NCI-H2081 treated with DMSO at 0.1 percent for 48 hours (cell line): ENCODE measurements around the gene SLC44A1.

Experiments used
- DNase-seq: peaks from one replicate; lab custom pipeline; 2025; lab: John Stamatoyannopoulos, UW

SLC44A1 gene

DNA sequence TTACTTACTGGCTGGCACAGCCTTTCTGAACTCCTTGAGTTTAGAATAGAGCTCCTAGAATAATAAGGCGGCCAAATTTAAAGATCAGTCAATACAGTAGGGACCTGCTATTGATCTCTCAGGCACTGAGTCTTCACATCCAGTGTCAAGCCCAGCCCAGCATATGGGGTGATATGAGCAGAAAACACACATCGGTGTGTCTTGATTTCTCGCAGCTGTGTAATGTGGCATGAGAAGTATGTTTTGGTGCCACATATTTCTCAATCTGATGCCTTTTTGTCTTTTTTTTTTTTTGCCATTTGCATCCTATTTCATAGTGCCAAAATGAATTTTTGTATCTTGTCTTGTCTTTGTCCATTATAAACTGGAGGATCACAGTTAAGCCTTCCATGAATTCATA lies 152.0 kb downstream of the SLC44A1 start:
- DNase-seq = no peak

DNA sequence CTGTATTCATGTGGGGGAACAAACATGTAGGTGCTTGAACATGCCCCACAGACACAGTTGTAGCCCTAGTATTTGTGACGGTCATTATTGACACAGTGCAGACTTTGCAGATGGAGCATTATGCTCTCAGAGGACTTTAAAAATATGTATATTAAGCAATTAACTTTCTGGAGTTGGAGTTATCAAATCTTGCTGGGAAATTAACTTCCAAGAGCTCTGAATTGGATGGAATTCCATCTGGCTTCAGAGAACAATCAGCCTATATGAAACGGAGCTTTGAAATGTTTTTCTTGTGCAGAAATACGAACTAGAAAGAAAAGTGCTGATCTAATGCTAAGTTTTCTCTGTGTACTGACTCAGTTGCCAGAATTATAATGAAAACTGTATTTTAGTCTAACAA lies 152.4 kb downstream of the SLC44A1 start:
- DNase-seq = no peak

DNA sequence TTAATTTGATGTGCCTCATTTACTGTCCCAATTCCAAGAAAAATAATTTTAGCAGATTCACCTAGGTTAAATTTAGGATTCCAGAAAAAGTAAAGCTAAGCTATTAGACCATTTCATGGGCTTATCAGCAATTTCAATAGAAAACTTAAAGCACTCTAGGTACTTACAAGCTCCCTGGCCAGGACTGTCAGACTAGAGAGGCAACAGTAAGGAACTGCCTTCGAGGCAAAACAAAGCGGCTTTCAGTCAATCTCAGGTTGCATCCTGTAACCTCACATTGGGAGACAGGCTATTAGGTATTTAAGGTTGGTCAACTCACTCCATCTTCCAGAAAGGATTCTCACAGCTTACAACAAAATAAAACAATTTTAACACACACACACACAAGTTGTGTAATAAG lies 154.7 kb downstream of the SLC44A1 start:
- DNase-seq = no peak

DNA sequence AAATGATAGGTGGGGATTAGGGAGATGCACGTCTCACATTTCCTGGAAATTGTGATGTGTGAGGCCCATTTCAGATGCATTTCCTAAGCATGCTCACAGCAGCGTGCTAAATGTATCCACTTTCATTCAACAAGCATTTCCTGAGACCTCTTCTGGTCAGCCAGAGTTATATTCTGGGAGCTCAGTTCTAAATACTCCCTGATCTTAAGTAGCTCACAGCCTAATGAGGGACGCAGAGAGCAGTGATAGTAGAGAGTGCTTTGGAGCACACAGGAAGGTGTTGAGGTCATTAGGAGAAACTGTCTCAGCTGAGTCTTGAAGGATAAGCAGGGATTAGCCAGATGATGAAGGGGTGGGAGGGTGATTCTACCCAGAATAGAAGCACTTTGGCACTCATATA lies 157.2 kb downstream of the SLC44A1 start:
- no peak for DNase-seq

DNA sequence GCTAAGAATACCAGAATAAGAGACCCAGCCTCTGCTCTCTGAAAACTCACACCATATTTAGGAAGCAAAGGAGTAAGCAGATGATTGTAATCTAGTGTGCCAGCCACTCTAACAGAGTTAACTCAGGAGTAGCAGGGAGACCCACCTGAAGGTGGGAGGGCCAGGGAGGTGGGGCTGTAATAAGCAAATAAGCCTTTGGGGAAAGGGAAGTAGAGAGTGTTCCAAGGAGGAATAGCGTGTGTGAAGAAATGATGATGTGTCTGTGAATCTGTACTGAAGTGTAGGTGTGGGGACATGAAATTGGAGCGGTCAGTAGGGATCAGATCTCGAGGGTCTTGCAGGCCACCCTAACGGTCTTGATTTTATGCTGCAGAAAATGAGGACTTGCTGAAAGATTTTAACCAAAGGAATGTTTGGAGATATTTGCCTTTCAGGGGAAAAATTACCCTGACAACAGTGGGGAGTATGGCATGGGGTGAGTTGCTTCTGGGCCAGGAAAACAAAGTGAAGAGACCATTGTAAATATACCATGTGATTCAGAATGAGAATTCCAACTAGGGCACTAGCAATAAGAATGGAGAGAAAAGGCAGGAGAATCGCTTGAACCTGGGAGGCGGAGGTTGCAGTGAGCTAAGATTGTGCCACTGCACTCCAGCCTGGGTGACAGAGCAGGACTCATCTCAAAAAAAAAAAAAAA lies 159.2 kb downstream of the SLC44A1 start:
- no peak for DNase-seq

DNA sequence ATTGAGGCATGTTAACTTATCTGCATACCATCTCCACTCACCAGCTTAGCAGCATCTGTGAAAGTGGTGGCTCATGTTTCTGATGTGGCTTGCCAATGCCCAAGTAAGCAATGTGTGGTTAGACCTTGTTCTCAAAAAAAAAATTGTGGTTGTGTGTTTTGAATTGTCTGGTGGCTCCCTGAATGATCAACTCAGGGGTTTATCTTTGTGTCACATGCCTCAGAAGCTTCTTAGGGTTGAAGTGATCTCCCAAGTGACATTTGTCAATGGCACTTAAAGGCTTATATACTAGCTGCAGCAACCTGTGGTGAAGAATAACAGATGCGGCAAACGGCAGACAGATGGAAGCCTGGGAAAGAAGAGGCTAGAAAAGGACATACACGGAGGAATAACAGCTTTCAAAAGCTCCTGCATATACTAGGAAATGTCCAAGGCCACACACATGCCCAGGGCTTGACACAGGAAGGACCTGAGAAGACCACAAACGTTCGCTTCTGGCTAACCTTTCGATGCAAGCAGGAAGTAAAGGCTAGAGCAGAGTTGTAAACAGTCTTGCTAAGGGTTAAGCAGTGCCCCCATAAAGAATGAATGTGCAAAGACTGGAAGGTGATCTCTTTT lies 161.2 kb downstream of the SLC44A1 start:
- DNase-seq = no peak

DNA sequence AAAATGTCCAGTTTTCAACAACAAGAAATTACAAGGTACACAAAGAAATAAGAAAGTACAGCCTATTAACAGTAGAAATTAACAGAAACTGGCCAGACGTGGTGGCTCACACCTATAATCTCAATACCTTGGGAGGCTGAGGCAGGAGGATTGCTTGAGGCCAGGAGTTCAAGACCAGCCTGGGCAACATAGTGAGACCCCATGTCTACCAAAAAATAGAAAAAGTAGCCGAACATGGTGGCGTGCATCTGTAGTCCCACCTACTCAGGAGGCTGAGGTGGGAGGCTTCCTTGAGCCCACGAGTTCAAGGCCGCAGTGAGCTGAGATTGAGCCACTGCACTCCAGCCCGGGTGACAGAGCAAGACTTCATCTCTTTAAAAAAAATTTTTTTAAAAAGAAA lies 161.9 kb downstream of the SLC44A1 start:
- DNase-seq = no peak

DNA sequence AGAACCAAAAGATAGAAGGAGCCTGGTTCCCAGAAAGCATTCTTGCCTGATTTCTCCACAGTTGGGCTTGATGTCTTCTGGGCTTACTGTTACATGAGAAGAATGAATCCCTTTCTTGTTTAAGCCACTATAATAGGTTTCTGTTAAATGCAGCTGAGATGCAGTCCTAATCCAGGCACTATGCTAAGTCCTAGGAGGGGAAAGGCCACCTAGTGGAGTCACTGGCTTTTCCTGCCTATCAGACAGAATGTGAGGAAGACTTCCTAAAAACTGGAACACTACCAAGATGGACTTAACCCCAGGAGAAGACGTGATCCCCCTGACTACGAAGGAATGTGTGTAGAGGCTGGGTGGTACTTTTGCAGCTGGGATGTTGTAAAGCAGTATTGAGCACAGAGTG lies 169.1 kb downstream of the SLC44A1 start:
- DNase-seq = no peak

DNA sequence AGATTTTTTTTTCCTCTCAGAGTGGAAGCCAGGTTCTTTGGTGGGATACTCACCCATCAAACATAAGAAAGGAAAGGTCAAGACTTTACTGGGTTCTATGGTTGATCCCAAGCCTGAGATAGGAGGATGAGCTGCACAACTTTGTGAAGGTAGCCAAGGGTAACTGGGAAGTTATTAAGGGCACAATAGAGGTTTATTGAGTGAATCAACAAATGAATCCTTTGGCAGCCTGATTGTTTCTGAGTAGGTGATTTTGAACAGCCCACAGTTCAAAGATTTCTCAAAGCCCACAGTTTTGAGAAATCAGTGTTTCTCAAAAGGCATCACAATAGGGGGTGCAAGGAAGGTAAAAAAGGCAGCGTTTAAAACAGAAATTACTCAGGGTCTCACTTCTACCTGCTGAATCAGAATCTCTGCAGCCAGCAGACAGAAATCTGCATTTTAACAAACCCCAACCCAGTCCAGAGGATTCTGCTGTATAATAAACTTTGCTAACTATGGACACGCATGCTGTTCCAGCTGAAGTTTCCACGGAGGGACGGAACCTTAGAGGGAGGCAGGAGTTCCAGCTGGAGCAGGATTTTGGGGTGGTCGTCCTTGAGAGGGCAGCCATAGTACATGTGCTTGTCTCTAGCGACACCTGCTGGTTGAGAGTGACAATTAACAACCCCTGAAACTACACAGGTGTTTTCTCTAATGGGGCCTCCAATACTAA lies 170.7 kb downstream of the SLC44A1 start:
- no peak for DNase-seq

DNA sequence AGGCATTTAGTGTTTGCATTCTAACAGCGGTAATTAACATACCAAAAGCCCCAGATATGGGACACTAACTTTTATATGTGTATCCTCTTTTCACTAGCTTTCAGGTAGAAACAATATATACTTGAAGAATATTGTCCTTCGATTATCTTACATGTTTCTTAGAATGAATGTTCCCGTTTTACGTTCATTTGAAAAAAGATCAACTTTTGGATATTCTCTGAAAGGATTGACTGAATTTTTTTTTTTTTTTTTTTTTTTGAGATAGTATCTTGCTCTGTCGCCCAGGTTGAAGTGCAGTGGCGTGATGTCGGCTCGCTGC lies 171.2 kb downstream of the SLC44A1 start:
- DNase-seq = no peak

DNA sequence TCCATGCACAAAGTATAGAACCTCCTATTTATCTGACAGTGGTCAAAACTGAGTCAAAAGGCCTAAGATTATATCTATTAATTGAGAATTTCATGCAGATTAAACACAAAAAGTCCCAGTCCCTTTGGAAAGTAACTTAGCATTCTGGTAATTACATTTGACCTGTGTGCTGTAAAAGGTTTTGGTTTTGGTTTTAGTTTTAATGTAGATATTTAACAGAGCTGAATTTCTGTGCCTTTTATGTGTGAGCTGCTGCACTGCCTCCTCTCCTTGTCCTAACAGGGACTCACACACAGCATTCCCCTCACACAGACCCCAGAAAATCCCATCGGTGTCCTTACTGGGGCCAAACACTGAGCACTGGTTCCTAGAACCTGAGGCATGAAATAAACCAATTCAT lies 172.4 kb downstream of the SLC44A1 start:
- no peak for DNase-seq

DNA sequence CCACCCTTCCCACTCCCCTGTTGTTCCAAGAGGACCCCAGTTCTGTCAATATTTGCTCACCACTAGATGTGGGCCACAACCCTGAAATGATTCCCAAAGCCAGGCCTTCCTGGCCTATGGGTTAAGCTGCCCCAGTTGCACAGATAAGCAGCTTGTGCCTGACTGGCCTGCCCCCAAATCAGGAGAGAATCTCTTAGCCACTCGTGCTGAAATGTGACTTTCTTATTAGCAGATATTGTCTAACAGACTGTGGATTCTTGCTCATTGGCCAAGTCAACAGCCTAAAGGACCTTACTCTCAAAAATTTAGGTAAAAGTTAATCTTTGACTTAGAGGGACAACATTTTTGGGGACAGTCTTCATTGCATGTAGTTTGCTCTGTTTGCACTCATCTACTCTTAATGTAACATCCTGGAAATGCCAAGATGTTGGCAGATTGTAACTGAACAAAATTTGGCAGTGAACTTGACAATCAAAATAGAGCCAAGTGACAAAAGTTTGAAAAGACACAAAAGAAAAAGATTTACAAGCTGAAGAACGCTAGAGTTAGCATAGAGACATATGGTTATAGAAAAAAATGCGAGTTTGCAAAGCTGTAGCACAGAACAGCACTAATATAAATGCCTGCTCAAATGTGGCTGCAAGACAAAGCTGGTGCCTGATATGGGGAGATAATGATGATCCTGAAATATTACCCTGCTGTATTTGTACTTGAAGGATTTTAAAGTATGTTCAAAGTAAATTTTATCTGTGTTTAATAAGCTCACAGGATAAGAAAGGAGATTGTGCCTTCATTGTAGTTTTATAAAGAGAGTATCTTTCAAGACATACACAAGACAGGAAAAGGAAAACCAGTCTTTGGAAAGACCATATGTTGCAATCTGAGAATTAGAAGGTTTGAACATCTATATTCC lies 174.4 kb downstream of the SLC44A1 start:
- DNase-seq = no peak

DNA sequence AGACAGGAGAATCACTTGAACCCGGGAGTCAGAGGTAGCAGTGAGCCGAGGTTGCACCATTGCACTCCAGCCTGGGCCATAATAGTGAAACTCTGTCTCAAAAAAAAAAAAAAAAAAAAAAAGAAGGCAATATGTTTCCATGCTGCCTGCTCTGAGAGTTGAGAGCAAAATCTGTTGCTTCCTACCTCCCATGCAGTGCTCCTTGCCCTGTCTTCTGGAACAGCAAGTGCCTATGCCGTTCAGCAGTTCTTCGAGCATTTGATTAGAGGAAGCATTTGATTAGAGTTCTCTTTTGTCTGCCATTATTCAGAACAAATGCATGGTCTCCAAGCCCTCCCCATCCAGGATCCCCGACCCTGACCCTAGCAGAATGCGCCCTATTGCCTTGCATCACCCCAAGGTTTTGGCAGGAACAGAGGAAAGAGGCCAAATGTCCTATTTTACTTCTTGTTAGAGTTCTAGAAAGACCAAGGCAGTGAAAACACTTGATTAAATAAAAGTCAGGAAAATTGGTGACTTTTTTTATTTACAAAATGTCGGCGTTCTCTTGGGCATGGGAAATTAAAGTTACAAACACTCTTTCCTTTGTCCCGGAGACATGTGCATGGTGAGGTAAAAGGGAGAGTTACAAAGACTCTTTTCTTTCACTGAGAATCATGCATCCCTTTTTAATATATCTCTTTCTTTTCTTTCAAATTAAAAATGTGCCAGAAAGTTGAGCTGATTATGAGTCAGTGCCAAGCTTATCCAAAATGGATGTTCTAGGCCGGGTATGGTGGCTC lies 175.6 kb downstream of the SLC44A1 start:
- no peak for DNase-seq

DNA sequence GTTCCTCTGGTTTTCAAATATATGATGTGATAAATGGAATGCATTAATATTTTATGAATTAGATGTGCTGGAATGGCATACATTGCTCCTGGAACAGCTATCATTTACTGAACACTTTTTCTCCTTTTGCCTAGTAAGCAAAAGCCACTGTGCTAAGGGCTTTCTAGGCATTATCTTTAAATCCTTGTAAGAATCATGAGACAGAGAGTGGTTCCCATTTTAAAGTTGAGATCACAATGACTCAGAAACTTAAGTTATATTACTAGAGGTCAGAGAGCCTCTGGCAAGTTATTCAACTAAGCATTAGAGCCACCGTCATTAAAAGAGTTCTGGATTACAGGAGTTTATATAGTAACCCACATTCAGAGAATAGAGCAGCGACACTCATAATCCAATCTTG lies 176.7 kb downstream of the SLC44A1 start:
- no peak for DNase-seq

DNA sequence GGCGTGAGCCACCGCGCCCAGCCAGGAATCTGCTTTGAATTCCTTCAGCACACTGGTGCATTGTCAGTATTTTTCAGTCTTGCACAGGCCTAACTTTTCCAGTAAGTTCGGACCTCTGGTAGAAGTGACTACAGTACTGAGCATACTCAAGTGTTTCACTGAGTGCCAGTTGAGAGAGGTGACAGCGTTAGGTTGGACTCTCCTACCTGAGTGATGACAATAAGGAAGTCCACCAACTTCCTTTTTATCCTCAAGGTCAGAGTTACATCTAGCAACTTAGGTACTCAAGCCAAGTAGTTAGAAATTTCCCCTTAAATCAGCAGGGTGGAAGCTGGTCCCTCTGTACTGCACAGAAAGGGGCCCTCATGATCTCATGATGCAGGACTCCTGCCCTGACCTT lies 177.4 kb downstream of the SLC44A1 start:
- DNase-seq = no peak

DNA sequence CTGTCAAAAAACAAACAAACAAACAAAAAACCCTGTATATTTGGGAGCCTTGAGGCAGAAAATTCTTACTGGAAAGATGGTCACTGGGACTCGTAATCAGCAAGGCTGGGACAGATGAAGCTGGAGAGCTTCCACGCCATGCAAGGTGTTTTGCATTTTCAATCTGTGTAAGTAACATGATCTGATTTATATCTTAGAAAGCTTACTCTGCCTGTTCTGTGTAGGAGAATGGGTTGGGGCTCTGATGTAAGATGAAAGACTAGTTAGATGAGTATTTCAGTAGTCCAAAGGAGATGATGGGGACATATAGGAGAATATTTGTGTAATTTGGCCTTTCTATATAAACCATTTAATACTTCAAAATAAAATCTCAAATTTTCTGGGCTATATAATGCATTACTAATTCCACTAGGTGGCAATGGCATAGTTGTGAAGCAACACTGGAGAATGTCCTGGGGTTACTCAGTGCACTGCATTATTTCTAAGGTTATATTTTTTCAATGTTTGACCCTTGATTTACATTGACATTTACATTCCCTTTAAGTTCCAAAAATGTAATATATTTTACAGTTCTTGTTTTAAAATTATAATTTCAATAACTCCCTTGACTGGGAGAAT lies 181.5 kb downstream of the SLC44A1 start:
- DNase-seq = no peak

DNA sequence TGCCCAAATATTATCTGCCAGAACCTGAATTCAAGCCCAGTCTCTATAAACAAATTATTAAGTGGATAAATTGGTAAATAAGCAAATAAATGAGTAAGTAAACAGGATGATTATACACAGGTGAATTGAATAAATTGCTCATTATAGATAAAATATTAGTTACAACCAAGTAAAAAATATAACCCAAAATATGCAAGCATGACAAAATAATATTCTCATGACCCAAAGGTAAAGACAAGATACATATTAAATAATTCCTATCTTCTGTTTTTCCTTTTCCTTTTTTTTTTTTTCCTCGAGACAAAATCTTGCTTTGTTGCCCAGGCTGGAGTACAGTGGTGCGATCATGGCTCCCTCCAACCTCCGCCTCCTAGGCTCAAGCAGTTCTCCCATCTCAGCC lies 182.2 kb downstream of the SLC44A1 start:
- no peak for DNase-seq

DNA sequence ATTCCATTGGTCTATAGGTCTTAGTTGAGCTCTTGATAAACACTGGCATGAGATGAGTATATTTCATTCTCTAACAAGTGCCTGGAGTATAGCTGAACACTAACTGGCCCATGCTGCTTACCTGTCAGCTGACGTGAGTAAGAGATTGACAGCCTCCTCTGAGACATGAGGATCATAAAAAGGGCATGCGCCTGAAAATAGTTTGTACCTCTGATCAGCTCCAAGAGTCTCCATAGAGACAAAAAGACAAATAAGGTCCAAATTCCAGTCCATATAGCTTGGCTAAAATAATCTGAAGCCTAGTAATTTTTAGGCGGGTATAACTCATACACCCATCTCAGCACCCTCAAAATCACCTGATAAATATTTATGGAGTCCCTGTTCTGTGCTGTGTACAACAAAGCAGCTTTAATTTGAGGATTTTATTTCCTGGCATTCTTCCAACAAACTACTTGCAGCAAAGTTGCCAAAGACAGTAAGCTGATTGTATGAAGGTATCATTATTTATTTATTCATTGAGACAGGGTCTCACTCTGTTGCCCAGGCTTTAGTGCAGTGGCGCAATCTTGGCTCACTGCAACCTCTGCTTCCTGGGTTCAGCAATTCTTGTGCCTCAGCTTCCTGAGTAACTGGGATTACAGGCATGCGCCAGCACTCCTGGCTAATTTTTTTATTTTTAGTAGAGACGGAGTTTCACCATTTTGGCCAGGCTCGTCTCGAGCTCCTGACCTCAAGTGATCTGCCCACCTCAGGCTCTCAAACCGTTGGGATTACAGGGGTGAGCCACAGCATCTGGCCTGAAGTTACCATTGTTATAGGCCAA lies 187.2 kb downstream of the SLC44A1 start:
- no peak for DNase-seq

DNA sequence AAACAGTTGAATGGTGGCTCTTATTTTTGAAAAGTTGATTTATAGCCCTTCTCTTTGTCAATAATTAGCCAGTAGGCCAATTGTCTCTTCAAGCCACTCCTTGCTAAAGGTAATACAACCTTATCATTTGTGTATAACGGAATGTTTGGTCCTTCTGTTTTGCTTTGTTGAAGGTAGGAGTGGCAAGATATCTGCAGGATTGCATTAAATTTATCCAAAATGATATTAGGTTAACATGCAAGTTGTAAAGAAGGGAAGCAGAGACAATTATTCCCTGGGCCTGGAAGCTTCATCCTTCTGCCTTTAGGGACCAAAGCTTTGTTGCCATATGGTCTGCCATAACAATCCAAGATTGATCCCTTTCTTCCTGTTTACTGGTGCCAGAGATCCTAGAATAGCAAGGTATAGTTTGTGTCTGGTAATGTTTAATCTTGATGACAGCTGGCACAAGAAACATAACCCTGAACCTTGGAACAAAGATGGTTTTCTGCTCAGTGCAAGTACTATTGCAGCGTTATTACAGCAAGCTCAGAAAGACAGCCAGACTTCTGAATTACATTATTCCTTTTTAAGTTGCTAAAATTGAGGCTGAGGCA lies 187.9 kb downstream of the SLC44A1 start:
- DNase-seq = no peak

DNA sequence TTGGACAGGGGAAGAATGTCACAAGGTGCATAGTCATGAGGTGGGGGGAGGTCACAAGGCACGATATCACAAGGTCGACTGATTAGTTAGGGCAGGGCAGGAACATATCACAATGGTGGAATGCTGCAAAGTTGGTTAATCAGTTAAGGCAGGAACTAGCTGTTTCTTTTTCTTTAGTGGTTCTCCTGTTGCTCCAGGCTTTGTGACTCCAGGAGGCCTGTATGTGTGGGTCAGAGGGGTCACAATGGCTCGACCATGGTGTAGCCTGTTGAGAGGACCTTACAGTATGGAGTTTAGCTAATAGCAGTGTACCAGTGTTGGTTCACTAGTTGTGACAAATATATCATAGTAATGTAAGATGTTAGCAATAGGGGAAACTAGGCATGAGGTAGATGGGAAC lies 191.0 kb downstream of the SLC44A1 start:
- DNase-seq = no peak
